LNCaP clone FGC (cell line): ENCODE results near the gene XPR1.

Experiments
- DNase-seq: peaks from one replicate; pipeline ENCODE4 v3.0.0-alpha.2; 2011; ENCODE audit warnings: low read depth
- H3K4me3 ChIP-seq: 2 replicates; pipeline ENCODE4 v1.5.1; 2011; ENCODE audit warnings: mild to moderate bottlenecking, low read depth, low read length, control low read depth
- CTCF ChIP-seq: IDR thresholded peaks from 2 replicates; pipeline ENCODE4 v1.5.1; 2012; ENCODE audit warnings: mild to moderate bottlenecking; ENCODE audit not compliant: control insufficient read depth, insufficient read depth; ENCODE audit errors: extremely low read depth

The XPR1 gene

GRCh38 chr1:180925471-180926051 is 293.7 kb downstream of the XPR1 start:
- DNase-seq, result no peak
- no peak overlapping the region for H3K4me3 ChIP-seq
- TF ChIP-seq CTCF, result no peak

- DNase-seq, result no peak
- no peak overlapping the region for H3K4me3 ChIP-seq
- TF ChIP-seq CTCF, result no peak
These were observed 294.6 kb downstream of the XPR1 start for GRCh38 chr1:180926164-180926981.

- no peak for DNase-seq
- no peak for TF ChIP-seq CTCF
- H3K4me3 ChIP-seq, result no peak overlapping the region
These were observed 295.5 kb downstream of the XPR1 start for GRCh38 chr1:180927348-180927747.

GRCh38 chr1:180927841-180928240 is 296.0 kb downstream of the XPR1 start:
- TF ChIP-seq CTCF, result no peak
- no peak overlapping the region for H3K4me3 ChIP-seq
- no peak for DNase-seq

- H3K4me3 ChIP-seq, result no peak overlapping the region
- TF ChIP-seq CTCF, result no peak
- no peak for DNase-seq
These were observed 296.8 kb downstream of the XPR1 start for GRCh38 chr1:180928331-180929230.

- no peak for TF ChIP-seq CTCF
- H3K4me3 ChIP-seq, result no peak overlapping the region
- DNase-seq, result no peak
These were observed 297.6 kb downstream of the XPR1 start for GRCh38 chr1:180929389-180929788.
